K562 (cell line): ENCODE data around the gene HSD17B3. TPM values are rescaled to one million over a fixed set of nuclear protein-coding genes. Genes with fewer than 3 reads are reported as not detected.

Experiments
- ATAC-seq: fragments of 200-7000 bp; cut with Tn5 transposase; 3 replicates; pipeline ENCODE4 v1.9.1; 2020; ENCODE audit warnings: moderate library complexity
- BruUV-seq: library from RNA; stranded (reverse); fragments of 400-500 nt; replicated peaks from 2 replicates; lab custom pipeline; 2021; lab: Mats Ljungman, UMichigan
- CTCF ChIA-PET: fragments of 300-600 bp; formaldehyde crosslinking; extraction: SDS; loops from one replicate; lab custom pipeline; 2021; ENCODE audit warnings: low intra/inter-chr PET ratio; lab: Yijun Ruan, JAX
- POLR2A ChIA-PET: fragments of 300-600, 350-650 bp; sonication (Branson Sonifier 250); formaldehyde crosslinking; extraction: SDS; loops from one replicate; lab custom pipeline; 2021; ENCODE audit warnings: antibody characterized with exemption, inconsistent platforms; lab: Yijun Ruan, JAX
- DNase-seq, 4 experiments: peaks; one replicate each; pipeline versions ENCODE4 v3.0.0 to v3.0.0-alpha.2; 2011 to 2018; ENCODE audit warnings: low spot score in 3 of 4, mixed read lengths in 3 of 4; ENCODE audit errors: extremely low read depth in 1 of 4
- FAIRE-seq: peaks from 2 replicates; lab custom pipeline; 2011; peaks lifted over from hg19 to GRCh38; lab: Jason Lieb, UNC
- H2AFZ ChIP-seq: 2 replicates; pipeline ENCODE4 v1.6.0; 2011; ENCODE audit warnings: low read depth, low read length, control low read depth, inconsistent platforms
- H3K27ac ChIP-seq: fragments of 200-600 bp; 3 replicates; pipeline ENCODE4 v1.8.0; 2011; ENCODE audit warnings: low read depth, mild to moderate bottlenecking, control low read depth, inconsistent platforms, low read length, moderate library complexity, mixed read lengths; ENCODE audit errors: extremely low read depth
- H3K27me3 ChIP-seq, 2 experiments: fragments of 300-600 bp in 1 of 2; 2 replicates in 1 of 2; 3 replicates in 1 of 2; pipeline versions ENCODE4 v1.6.0 to v1.8.0; 2011; ENCODE audit warnings: inconsistent platforms in 2 of 2, low read length in 2 of 2, mild to moderate bottlenecking in 1 of 2, mixed read lengths in 1 of 2, moderate library complexity in 1 of 2; ENCODE audit not compliant: control insufficient read depth in 2 of 2, insufficient read depth in 2 of 2
- H3K36me3 ChIP-seq: fragments of 300-600 bp; 3 replicates; pipeline ENCODE4 v1.8.0; 2011; ENCODE audit warnings: mild to moderate bottlenecking, low read length, inconsistent platforms; ENCODE audit not compliant: control insufficient read depth, insufficient read depth
- H3K4me1 ChIP-seq, 2 experiments: fragments of 200-600 bp in 1 of 2; replicated peaks in 1 of 2; 2 replicates in 1 of 2; 3 replicates in 1 of 2; pipeline versions ENCODE4 v1.5.1 to v1.8.0; 2011; ENCODE audit warnings: inconsistent platforms in 2 of 2, low read length in 2 of 2, mild to moderate bottlenecking in 1 of 2, mixed read lengths in 1 of 2, moderate library complexity in 1 of 2; ENCODE audit not compliant: control insufficient read depth in 2 of 2, insufficient read depth in 2 of 2
- H3K4me2 ChIP-seq: 2 replicates; pipeline ENCODE4 v1.6.1; 2011; ENCODE audit warnings: low read length, control low read depth, inconsistent platforms, mixed read lengths; ENCODE audit not compliant: insufficient read depth
- H3K4me3 ChIP-seq: fragments of 200-600 bp; sonication (generic), shearing (Covaris generic); 2 replicates; pipeline ENCODE4 v1.5.1; 2016; ENCODE audit warnings: control low read depth, inconsistent platforms
- H3K79me2 ChIP-seq: fragments of 200-600 bp; 3 replicates; pipeline ENCODE4 v1.8.0; 2011; ENCODE audit warnings: low read length, inconsistent platforms; ENCODE audit not compliant: control insufficient read depth, insufficient read depth
- H3K9ac ChIP-seq, 2 experiments: 2 replicates each; pipeline versions ENCODE4 v1.6.0 to v1.6.1; 2011; ENCODE audit warnings: low read depth in 2 of 2, low read length in 2 of 2, control low read depth in 1 of 2, inconsistent platforms in 1 of 2, mild to moderate bottlenecking in 1 of 2, mixed read lengths in 1 of 2; ENCODE audit not compliant: insufficient read depth in 1 of 2
- H3K9me1 ChIP-seq: one replicate; pipeline ENCODE4 v1.6.0; 2011; ENCODE audit warnings: inconsistent platforms, mild to moderate bottlenecking, low read length, moderate library complexity; ENCODE audit not compliant: control insufficient read depth, insufficient read depth
- H3K9me3 ChIP-seq: replicated peaks from 2 replicates; pipeline ENCODE4 v1.5.1; 2011; ENCODE audit warnings: low read depth, low read length, inconsistent platforms; ENCODE audit not compliant: control insufficient read depth, insufficient read depth
- H4K20me1 ChIP-seq: replicated peaks from 2 replicates; pipeline ENCODE4 v1.6.1; 2011; ENCODE audit warnings: low read length, inconsistent platforms, mixed read lengths; ENCODE audit not compliant: control insufficient read depth, insufficient read depth
- CHD4 ChIP-seq: fragments of 200-600 bp; sonication (generic); IDR thresholded peaks from 3 replicates; pipeline ENCODE4 v1.6.1; 2012; ENCODE audit warnings: low read depth, mild to moderate bottlenecking, mixed read lengths, low read length, inconsistent platforms; ENCODE audit not compliant: insufficient read depth, insufficient replicate concordance, poor library complexity, severe bottlenecking
- CREBBP ChIP-seq: IDR thresholded peaks from one replicate; pipeline ENCODE4 v1.6.1; 2012; ENCODE audit warnings: low read depth, mild to moderate bottlenecking, control low read depth, inconsistent platforms, low read length
- CSDE1 ChIP-seq, 2 experiments: fragments of 450-650 bp; IDR thresholded peaks; 2 replicates each; pipeline ENCODE4 v1.6.1; 2016; ENCODE audit warnings: mild to moderate bottlenecking in 1 of 2
- E2F5 ChIP-seq: sonication (generic); formaldehyde crosslinking; IDR thresholded peaks from 2 replicates; pipeline ENCODE4 v1.8.0; 2022; ENCODE audit warnings: mild to moderate bottlenecking, missing genetic modification reagents
- EZH2 ChIP-seq: IDR thresholded peaks from 2 replicates; pipeline ENCODE4 v1.6.1; 2012; ENCODE audit warnings: low read depth, mild to moderate bottlenecking, inconsistent platforms, low read length, borderline replicate concordance
- GABPB1 ChIP-seq: sonication (generic); formaldehyde crosslinking; IDR thresholded peaks from 2 replicates; pipeline ENCODE4 v1.8.0; 2022; ENCODE audit warnings: mild to moderate bottlenecking, missing genetic modification reagents
- KAT8 ChIP-seq: fragments of 450-650 bp; IDR thresholded peaks from 2 replicates; pipeline ENCODE4 v1.6.1; 2016; ENCODE audit warnings: low read depth, mild to moderate bottlenecking
- L3MBTL2 ChIP-seq: fragments of 450-650 bp; IDR thresholded peaks from 2 replicates; pipeline ENCODE4 v1.6.1; 2016; ENCODE audit warnings: mild to moderate bottlenecking, moderate library complexity
- PHF21A ChIP-seq: fragments of 450-650 bp; IDR thresholded peaks from 2 replicates; pipeline ENCODE4 v1.6.1; 2017; ENCODE audit warnings: low read depth, borderline replicate concordance
- SMARCB1 ChIP-seq: IDR thresholded peaks from 2 replicates; pipeline ENCODE4 v1.6.1; 2011; ENCODE audit warnings: improper control_type of control experiment, low read depth; ENCODE audit not compliant: insufficient read length
- TFE3 ChIP-seq: fragments of 450-650 bp; formaldehyde crosslinking; IDR thresholded peaks from 2 replicates; pipeline ENCODE4 v1.4.0; 2020; ENCODE audit warnings: mild to moderate bottlenecking, mixed read lengths
- XRCC4 ChIP-seq: IDR thresholded peaks from one replicate; pipeline ENCODE4 v1.6.1; 2011; ENCODE audit not compliant: insufficient read depth, insufficient read length; ENCODE audit errors: extremely low read depth
- ZC3H4 ChIP-seq: sonication (generic); formaldehyde crosslinking; IDR thresholded peaks from 2 replicates; pipeline ENCODE4 v1.9.0; 2021; ENCODE audit warnings: missing genetic modification reagents, borderline replicate concordance
- ZFX ChIP-seq: sonication (generic); formaldehyde crosslinking; IDR thresholded peaks from 2 replicates; pipeline ENCODE4 v1.8.0; 2022; ENCODE audit warnings: mild to moderate bottlenecking, missing genetic modification reagents, moderate library complexity
- ZNF175 ChIP-seq: fragments of 200-800 bp; sonication (Bioruptor generic); IDR thresholded peaks from 2 replicates; pipeline ENCODE4 v1.6.1; 2016; ENCODE audit warnings: low read depth, mild to moderate bottlenecking, missing genetic modification characterization, missing compliant biosample characterization
- ZNF212 ChIP-seq: fragments of 450-650 bp; formaldehyde crosslinking; IDR thresholded peaks from 2 replicates; pipeline ENCODE4 v1.4.0; 2020; ENCODE audit warnings: mild to moderate bottlenecking
- WGBS: fragments of 100-300 bp; shearing (Covaris generic); methylation state at CpG from one replicate; pipeline ENCODE4 v1.1.6; 2016; ENCODE audit warnings: low coverage, mixed read lengths; ENCODE audit not compliant: insufficient coverage; ENCODE audit errors: missing lambda C conversion rate; 5-methylcytosine and 5-hydroxymethylcytosine counted together
- in situ Hi-C: fragments of 300-500 bp; cut with MboI; formaldehyde crosslinking; loops from 4 replicates; pipeline ENCODE4 v1.15.0; 2018; ENCODE audit warnings: inconsistent platforms, mixed read lengths
- intact Hi-C: fragments of 100-400 bp; cut with micrococcal nuclease; formaldehyde crosslinking; loops from 2 replicates; pipeline ENCODE4 v1.14.2; 2022
- polyA plus RNA-seq, 8 experiments: library from polyadenylated mRNA; depleted of rRNA in 4 of 8; stranded (reverse) in 5 of 8; unstranded in 3 of 8; fragments of >200 nt; fragmentation: Nextera tagmentation in 2 of 8; fragmentation: Illumina TruSeq in 1 of 8; extraction: Ambion mirVana in 2 of 8; extraction: Trizol in 1 of 8; gene quantifications; 2 replicates each; pipeline versions ENCODE4 v1.2.1 to v1.2.3, GENCODE V29; 2011 to 2014; ENCODE audit warnings: inconsistent platforms in 1 of 8, missing spikeins in 1 of 8
- total RNA-seq, 7 experiments: library from RNA; depleted of rRNA in 6 of 7; stranded (reverse); fragments of >200 nt in 6 of 7; fragmentation: Illumina TruSeq in 2 of 7; extraction: Trizol in 2 of 7; gene quantifications; 2 replicates each; pipeline versions ENCODE4 v1.2.1 to v1.2.3, GENCODE V29; 2011 to 2021; ENCODE audit warnings: low replicate concordance in 1 of 7

Gene HSD17B3
- total and polyA plus RNA-seq, 9 of the 15 experiments (the other 6 are each of a cell fraction or from before 2014, with no cell fraction given), result not detected

DNA sequence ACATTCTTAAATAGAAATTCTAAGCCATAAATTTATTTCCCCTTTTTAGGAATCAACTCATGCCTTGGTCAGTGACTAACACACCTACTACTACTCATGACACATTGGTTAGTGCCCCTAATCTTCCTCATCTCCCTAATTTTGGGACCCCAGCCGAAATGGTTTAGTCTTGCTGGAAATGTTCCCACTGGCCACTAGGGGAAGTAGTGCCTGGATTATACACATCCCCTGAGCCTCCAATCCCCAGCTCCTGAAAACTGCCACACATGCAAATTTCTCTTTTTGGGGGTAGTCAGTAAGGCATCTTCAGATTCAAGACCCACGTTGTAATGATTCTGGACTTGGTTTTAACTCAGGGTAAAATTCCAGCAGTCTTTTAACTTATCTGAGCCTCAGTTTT lies 79.8 kb downstream of the HSD17B3 start (continued):
- TF ChIP-seq TFE3 (CRISPR knock-in tag) (no peak), KAT8 (no peak), SMARCB1 (no peak), PHF21A (no peak), ZNF212 (CRISPR knock-in tag) (no peak), CREBBP (no peak), ZFX (CRISPR knock-in tag) (no peak)
- TF ChIP-seq, all 486 proteins: peak for 7

DNA sequence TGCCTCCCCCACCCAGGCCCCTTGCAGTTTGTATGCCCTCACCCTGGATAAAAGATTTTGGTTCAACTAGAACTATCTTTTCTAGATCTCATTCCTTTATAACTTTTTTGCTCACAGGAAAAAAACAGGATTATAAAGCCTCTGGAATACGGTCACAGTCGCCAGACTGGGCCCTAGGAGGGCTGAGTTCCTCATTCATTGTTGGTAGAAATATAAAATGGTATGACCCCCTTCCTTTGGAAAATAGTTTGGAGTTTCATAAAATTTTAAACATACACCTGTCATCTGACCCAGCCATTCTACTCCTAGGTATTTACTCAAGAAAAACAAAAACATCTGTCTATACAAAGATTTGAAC lies 82.1 kb downstream of the HSD17B3 start:
- Histone ChIP-seq H2AFZ (no peak overlapping the region), H3K4me1 (peaks cover 4 to 20% of the 10 kb centered on the region in 2 experiments; a peak in 2 of 5 replicates), H3K36me3 (no peaks in the 10 kb centered on the region), H4K20me1 (no peaks in the 10 kb centered on the region), H3K27me3 (peaks cover 0 to 23% of the 10 kb centered on the region in 2 experiments; a peak in 3 of 5 replicates), H3K4me3 (no peak overlapping the region), H3K9me3 (peaks cover under 1% of the 10 kb centered on the region; the same call in 1 of the 2 replicates), H3K27ac (no peak overlapping the region), H3K9ac (no peak overlapping the region), H3K79me2 (no peaks in the 10 kb centered on the region), H3K4me2 (no peak overlapping the region), H3K9me1 (no peaks in the 10 kb centered on the region)
- ChIA-PET CTCF (interaction anchor here (0.6 kb wide), 1 partner anchor 330 kb away, joined by 3 read pairs; no protein-coding TSS in a partner anchor), POLR2A (no interaction called here)
- no peak for DNase-seq
- intact Hi-C loops, result loop anchor here (5.0 kb wide), 1 partner anchor 493 kb away; no protein-coding TSS in a partner anchor
- ATAC-seq, result no peak
- in situ Hi-C loops, result loop anchor here (10.0 kb wide), 1 partner anchor 945 kb away; no protein-coding TSS in a partner anchor
- TF ChIP-seq CHD4, result no peak
- no peak for TF ChIP-seq CREBBP
- TF ChIP-seq ZNF175, result no peak
- no peak for TF ChIP-seq E2F5 (CRISPR knock-in tag)
- TF ChIP-seq CSDE1 (IDR thresholded peaks at IDR 0.05), result no peak
- no peak for TF ChIP-seq GABPB1
- TF ChIP-seq L3MBTL2, result no peak
- TF ChIP-seq EZH2, result no peak
- TF ChIP-seq ZC3H4, result no peak
- TF ChIP-seq XRCC4, result no peak
- WGBS, result 76% methylated on average over 2 of the region's 2 CpGs
- FAIRE-seq, result peak; percentile 11
- BruUV-seq, result no TSS peak
